ENCODE measurements around the gene TMEM121B. TPM values are rescaled to one million over a fixed set of nuclear protein-coding genes. Genes with fewer than 3 reads are reported as not detected.

The TMEM121B gene
- total and polyA plus RNA-seq, 2 of the 13 experiments (the other 11 are each of a cell fraction or from before 2014, with no cell fraction given), result not detected

GRCh38 chr22:17085277-17086181, 35.6 kb downstream of the TMEM121B start (continued):
- no peak for TF ChIP-seq ZBTB40 (IDR thresholded peaks at IDR 0.05)
- no peak; the same call in 1 of the 2 replicates for TF ChIP-seq ZBTB40 (CRISPR knock-in tag; IDR thresholded peaks at IDR 0.05)
- TF ChIP-seq ZSCAN21 (CRISPR knock-in tag; IDR thresholded peaks at IDR 0.05; ENCODE audit: borderline replicate concordance), result no peak
- no peak for TF ChIP-seq BCL3 (CRISPR knock-in tag; IDR thresholded peaks at IDR 0.05)
- TF ChIP-seq ZNF598 (CRISPR knock-in tag; IDR thresholded peaks at IDR 0.05; ENCODE audit: borderline replicate concordance), result no peak
- 0 out of 2 replicates have a peak, but pooled peaks have one; percentile 3 for TF ChIP-seq RNF2 (conservative IDR thresholded peaks at IDR 0.05; ENCODE audit: low read depth)
- TF ChIP-seq FLYWCH1 (CRISPR knock-in tag; IDR thresholded peaks at IDR 0.05), result no peak
- TF ChIP-seq ZNF530 (CRISPR knock-in tag; IDR thresholded peaks at IDR 0.05; ENCODE audit: low read depth), result no peak
- TF ChIP-seq THAP9 (CRISPR knock-in tag; IDR thresholded peaks at IDR 0.05; ENCODE audit: borderline replicate concordance), result no peak
- no peak for TF ChIP-seq ZUFSP (CRISPR knock-in tag; IDR thresholded peaks at IDR 0.05; ENCODE audit: borderline replicate concordance)
- no peak for TF ChIP-seq ZBTB7A (CRISPR knock-in tag; IDR thresholded peaks at IDR 0.05)
- TF ChIP-seq SATB2 (CRISPR knock-in tag; IDR thresholded peaks at IDR 0.05), result no peak
- TF ChIP-seq ZBTB38 (CRISPR knock-in tag; IDR thresholded peaks at IDR 0.05), result peak; percentile 89; the same call in 1 of the 2 replicates
